HepG2 (cell line): ENCODE results near the gene UBE3B.

Experiments used
- ATRX ChIP-seq: sonication (generic); formaldehyde crosslinking; IDR thresholded peaks from 2 replicates; pipeline ENCODE4 v1.4.0; 2020; ENCODE audit warnings: missing genetic modification reagents, borderline replicate concordance
- CTCF ChIP-seq: sonication (generic); formaldehyde crosslinking; IDR thresholded peaks from 2 replicates; pipeline ENCODE4 v1.5.0; 2020; ENCODE audit warnings: mild to moderate bottlenecking, missing genetic modification reagents, moderate library complexity
- DMAP1 ChIP-seq: IDR thresholded peaks from 2 replicates; pipeline ENCODE4 v1.6.1; 2016
- EZH2 ChIP-seq: conservative IDR thresholded peaks from 2 replicates; pipeline ENCODE4 v1.6.1; 2012; ENCODE audit warnings: mild to moderate bottlenecking, low read depth, low read length, moderate library complexity
- HDAC6 ChIP-seq: fragments of 200-600 bp; sonication (generic); IDR thresholded peaks from 2 replicates; pipeline ENCODE4 v1.7.0; 2017; ENCODE audit warnings: mild to moderate bottlenecking, antibody characterized with exemption, low read length, low read depth
- IRF1 ChIP-seq: sonication (generic); formaldehyde crosslinking; IDR thresholded peaks from 2 replicates; pipeline ENCODE4 v1.4.0; 2020; ENCODE audit warnings: low read depth, mild to moderate bottlenecking, missing genetic modification reagents
- PHF20 ChIP-seq: sonication (generic); formaldehyde crosslinking; IDR thresholded peaks from 2 replicates; pipeline ENCODE4 v1.5.0; 2020; ENCODE audit warnings: mild to moderate bottlenecking, missing genetic modification reagents
- TP53 ChIP-seq: sonication (generic); formaldehyde crosslinking; conservative IDR thresholded peaks from 2 replicates; pipeline ENCODE4 v1.4.0; 2020; ENCODE audit warnings: missing genetic modification reagents
- ZNF251 ChIP-seq: sonication (generic); formaldehyde crosslinking; IDR thresholded peaks from 2 replicates; pipeline ENCODE4 v1.9.0; 2021; ENCODE audit warnings: mild to moderate bottlenecking, missing genetic modification reagents
- ZZZ3 ChIP-seq: sonication (generic); formaldehyde crosslinking; IDR thresholded peaks from 2 replicates; pipeline ENCODE4 v1.4.0; 2020; ENCODE audit warnings: missing genetic modification reagents, mild to moderate bottlenecking, borderline replicate concordance

- no peak for TF ChIP-seq EZH2
- TF ChIP-seq ZNF251 = no peak
- TF ChIP-seq TP53 = no peak
- TF ChIP-seq PHF20 (CRISPR knock-in tag) = no peak
- TF ChIP-seq ATRX (CRISPR knock-in tag) = no peak
- TF ChIP-seq ZZZ3 (CRISPR knock-in tag) = no peak
- no peak for TF ChIP-seq CTCF (CRISPR knock-in tag)
- TF ChIP-seq IRF1 (CRISPR knock-in tag) = no peak
- TF ChIP-seq HDAC6 = no peak
- no peak for TF ChIP-seq DMAP1 (CRISPR knock-in tag)
These were observed 5.5 kb downstream of the UBE3B start for GRCh38 chr12:109482894-109483293.
